Neural cell (in vitro differentiated cells): ENCODE results near the gene DLL1. TPM values are rescaled to one million over a fixed set of nuclear protein-coding genes. Genes with fewer than 3 reads are reported as not detected.

Experiments used
- H2AFZ ChIP-seq: fragments of 200-600, 300-800 bp; sonication (generic), shearing (Covaris generic); 2 replicates; pipeline ENCODE4 v1.6.0; 2014; ENCODE audit warnings: low read depth, mild to moderate bottlenecking, antibody characterized with exemption, low read length, moderate library complexity
- H3F3A ChIP-seq: fragments of 200-600 bp; shearing (Covaris generic); 2 replicates; pipeline ENCODE4 v1.6.1; 2016; ENCODE audit warnings: mild to moderate bottlenecking, moderate library complexity, mixed read lengths, antibody characterized with exemption, low read length; ENCODE audit not compliant: insufficient read depth, poor library complexity, severe bottlenecking
- H3K27ac ChIP-seq: fragments of 200-600, 300-800 bp; sonication (generic), shearing (Covaris generic); 2 replicates; pipeline ENCODE4 v1.5.1; 2014; ENCODE audit warnings: mild to moderate bottlenecking, low read length, moderate library complexity
- H3K27me3 ChIP-seq: fragments of 300-800, 200-600 bp; sonication (generic), shearing (Covaris generic); 2 replicates; pipeline ENCODE4 v1.6.0; 2014; ENCODE audit warnings: mild to moderate bottlenecking, low read depth, low read length, moderate library complexity; ENCODE audit not compliant: insufficient read depth
- H3K36me3 ChIP-seq: fragments of 300-800, 200-600 bp; sonication (generic), shearing (Covaris generic); 2 replicates; pipeline ENCODE4 v1.5.1; 2014; ENCODE audit warnings: mild to moderate bottlenecking, antibody characterized with exemption, low read length, moderate library complexity; ENCODE audit not compliant: insufficient read depth
- H3K4me2 ChIP-seq: fragments of 300-800, 200-600 bp; sonication (generic), shearing (Covaris generic); 2 replicates; pipeline ENCODE4 v1.6.0; 2014; ENCODE audit warnings: mild to moderate bottlenecking, low read length
- H3K4me3 ChIP-seq: fragments of 300-800, 200-600 bp; sonication (generic), shearing (Covaris generic); 2 replicates; pipeline ENCODE4 v1.5.1; 2014; ENCODE audit warnings: mild to moderate bottlenecking, low read length, moderate library complexity
- H3K79me2 ChIP-seq: fragments of 200-600 bp; shearing (Covaris generic); replicated peaks from 2 replicates; pipeline ENCODE4 v1.6.0; 2014; ENCODE audit warnings: mild to moderate bottlenecking, low read length, moderate library complexity; ENCODE audit not compliant: insufficient read depth
- H3K9ac ChIP-seq: fragments of 300-800, 200-600 bp; sonication (generic), shearing (Covaris generic); 2 replicates; pipeline ENCODE4 v1.6.1; 2016; ENCODE audit warnings: mild to moderate bottlenecking, low read length, mixed read lengths
- H3K9me2 ChIP-seq: fragments of 200-600 bp; shearing (Covaris generic); 2 replicates; pipeline ENCODE4 v1.6.1; 2016; ENCODE audit warnings: mild to moderate bottlenecking, low read length, mixed read lengths; ENCODE audit not compliant: insufficient read depth
- H3K9me3 ChIP-seq: fragments of 200-600, 300-800 bp; sonication (generic), shearing (Covaris generic); 2 replicates; pipeline ENCODE4 v1.6.1; 2016; ENCODE audit warnings: mild to moderate bottlenecking, mixed run types, low read length, moderate library complexity, mixed read lengths
- H4K20me1 ChIP-seq: fragments of 200-600 bp; shearing (Covaris generic); 2 replicates; pipeline ENCODE4 v1.6.1; 2016; ENCODE audit warnings: mild to moderate bottlenecking, mixed run types; ENCODE audit not compliant: insufficient read depth
- EP300 ChIP-seq: fragments of 450-650 bp; conservative IDR thresholded peaks from 2 replicates; pipeline ENCODE4 v1.6.1; 2014; ENCODE audit warnings: antibody characterized with exemption, mild to moderate bottlenecking, moderate library complexity; ENCODE audit not compliant: poor library complexity, severe bottlenecking
- EZH2 ChIP-seq: fragments of 200-600, 300-800 bp; shearing (Covaris generic), sonication (generic); IDR thresholded peaks from 2 replicates; pipeline ENCODE4 v1.6.1; 2014; ENCODE audit warnings: antibody characterized with exemption, low read length, borderline replicate concordance, mild to moderate bottlenecking; ENCODE audit not compliant: insufficient read depth, poor library complexity, severe bottlenecking
- MXI1 ChIP-seq: fragments of 450-650 bp; conservative IDR thresholded peaks from 2 replicates; pipeline ENCODE4 v1.6.1; 2014; ENCODE audit warnings: antibody characterized with exemption, mild to moderate bottlenecking; ENCODE audit not compliant: poor library complexity, severe bottlenecking
- POLR2AphosphoS5 ChIP-seq: IDR thresholded peaks from 2 replicates; pipeline ENCODE4 v1.6.1; 2012
- RAD21 ChIP-seq: fragments of 450-650 bp; conservative IDR thresholded peaks from 2 replicates; pipeline ENCODE4 v1.6.1; 2014; ENCODE audit warnings: antibody characterized with exemption, mild to moderate bottlenecking, moderate library complexity
- SMC3 ChIP-seq: fragments of 450-650 bp; conservative IDR thresholded peaks from 2 replicates; pipeline ENCODE4 v1.6.1; 2014; ENCODE audit warnings: antibody characterized with exemption, mild to moderate bottlenecking, moderate library complexity; ENCODE audit not compliant: poor library complexity
- TAF1 ChIP-seq: IDR thresholded peaks from 2 replicates; pipeline ENCODE4 v1.6.1; 2012; ENCODE audit warnings: low read depth
- polyA plus RNA-seq: library from polyadenylated mRNA; depleted of rRNA; stranded (reverse); fragments of >200 nt; gene quantifications from 2 replicates; pipeline ENCODE4 v1.2.3, GENCODE V29; 2014
- TF ChIP-seq, protein P1 (sequence below): fragments of 450-650 bp; IDR thresholded peaks from 2 replicates; pipeline ENCODE4 v1.5.1; 2014; ENCODE audit warnings: antibody characterized with exemption, mild to moderate bottlenecking, moderate library complexity; ENCODE audit not compliant: poor library complexity, severe bottlenecking
- TF ChIP-seq, protein P2 (sequence below): IDR thresholded peaks from 2 replicates; pipeline ENCODE4 v1.6.1; 2012; ENCODE audit warnings: borderline replicate concordance

DLL1 gene
- polyA plus RNA-seq, 1 donor from 2014 or later: 26.1 TPM

DNA sequence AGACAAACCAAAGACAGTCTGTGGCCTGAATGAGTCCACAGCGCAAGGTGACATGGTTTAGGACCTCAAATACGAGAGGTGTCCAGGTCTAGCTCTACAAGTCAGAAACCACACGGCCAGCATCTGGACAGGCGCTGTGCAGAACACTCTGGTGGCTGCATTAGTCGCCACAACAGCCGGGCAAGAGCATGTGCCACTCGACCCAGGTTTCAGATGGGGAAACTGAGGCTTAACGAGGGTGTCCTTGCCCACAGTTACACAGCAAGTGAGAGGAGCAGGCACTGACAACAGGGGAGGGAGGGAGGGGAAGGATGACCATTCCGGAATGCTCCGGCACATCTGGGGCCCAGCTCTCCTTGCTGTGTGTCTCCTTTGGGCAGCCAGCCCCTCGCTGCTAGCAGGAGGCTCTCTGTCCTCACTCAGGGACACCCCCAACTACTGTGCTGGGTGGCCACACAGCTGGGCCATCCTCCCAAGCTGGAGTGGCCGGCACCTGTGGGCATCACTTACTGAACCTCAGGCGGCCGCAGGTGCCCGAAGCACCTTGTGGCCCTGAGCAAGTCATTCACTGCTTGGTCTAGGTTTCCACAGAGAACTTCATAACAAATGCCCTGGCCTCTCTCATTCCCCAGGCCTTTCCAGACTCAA lies 6.6 kb downstream of the DLL1 start:
- Histone ChIP-seq H3K4me2 (no peak overlapping the region), H3K27me3 (no peaks in the 10 kb centered on the region), H4K20me1 (peaks cover 18% of the 10 kb centered on the region), H3K36me3 (no peaks in the 10 kb centered on the region), H3K4me3 (no peak overlapping the region), H3K9ac (no peak overlapping the region), H3K9me2 (no peaks in the 10 kb centered on the region), H3K27ac (no peak overlapping the region), H3K9me3 (no peaks in the 10 kb centered on the region), H2AFZ (no peak overlapping the region), H3K79me2 (peaks cover 39% of the 10 kb centered on the region), H3F3A (no peaks in the 10 kb centered on the region)
- TF ChIP-seq, protein P1, sequence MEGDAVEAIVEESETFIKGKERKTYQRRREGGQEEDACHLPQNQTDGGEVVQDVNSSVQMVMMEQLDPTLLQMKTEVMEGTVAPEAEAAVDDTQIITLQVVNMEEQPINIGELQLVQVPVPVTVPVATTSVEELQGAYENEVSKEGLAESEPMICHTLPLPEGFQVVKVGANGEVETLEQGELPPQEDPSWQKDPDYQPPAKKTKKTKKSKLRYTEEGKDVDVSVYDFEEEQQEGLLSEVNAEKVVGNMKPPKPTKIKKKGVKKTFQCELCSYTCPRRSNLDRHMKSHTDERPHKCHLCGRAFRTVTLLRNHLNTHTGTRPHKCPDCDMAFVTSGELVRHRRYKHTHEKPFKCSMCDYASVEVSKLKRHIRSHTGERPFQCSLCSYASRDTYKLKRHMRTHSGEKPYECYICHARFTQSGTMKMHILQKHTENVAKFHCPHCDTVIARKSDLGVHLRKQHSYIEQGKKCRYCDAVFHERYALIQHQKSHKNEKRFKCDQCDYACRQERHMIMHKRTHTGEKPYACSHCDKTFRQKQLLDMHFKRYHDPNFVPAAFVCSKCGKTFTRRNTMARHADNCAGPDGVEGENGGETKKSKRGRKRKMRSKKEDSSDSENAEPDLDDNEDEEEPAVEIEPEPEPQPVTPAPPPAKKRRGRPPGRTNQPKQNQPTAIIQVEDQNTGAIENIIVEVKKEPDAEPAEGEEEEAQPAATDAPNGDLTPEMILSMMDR: no peak
- TF ChIP-seq, protein P2, sequence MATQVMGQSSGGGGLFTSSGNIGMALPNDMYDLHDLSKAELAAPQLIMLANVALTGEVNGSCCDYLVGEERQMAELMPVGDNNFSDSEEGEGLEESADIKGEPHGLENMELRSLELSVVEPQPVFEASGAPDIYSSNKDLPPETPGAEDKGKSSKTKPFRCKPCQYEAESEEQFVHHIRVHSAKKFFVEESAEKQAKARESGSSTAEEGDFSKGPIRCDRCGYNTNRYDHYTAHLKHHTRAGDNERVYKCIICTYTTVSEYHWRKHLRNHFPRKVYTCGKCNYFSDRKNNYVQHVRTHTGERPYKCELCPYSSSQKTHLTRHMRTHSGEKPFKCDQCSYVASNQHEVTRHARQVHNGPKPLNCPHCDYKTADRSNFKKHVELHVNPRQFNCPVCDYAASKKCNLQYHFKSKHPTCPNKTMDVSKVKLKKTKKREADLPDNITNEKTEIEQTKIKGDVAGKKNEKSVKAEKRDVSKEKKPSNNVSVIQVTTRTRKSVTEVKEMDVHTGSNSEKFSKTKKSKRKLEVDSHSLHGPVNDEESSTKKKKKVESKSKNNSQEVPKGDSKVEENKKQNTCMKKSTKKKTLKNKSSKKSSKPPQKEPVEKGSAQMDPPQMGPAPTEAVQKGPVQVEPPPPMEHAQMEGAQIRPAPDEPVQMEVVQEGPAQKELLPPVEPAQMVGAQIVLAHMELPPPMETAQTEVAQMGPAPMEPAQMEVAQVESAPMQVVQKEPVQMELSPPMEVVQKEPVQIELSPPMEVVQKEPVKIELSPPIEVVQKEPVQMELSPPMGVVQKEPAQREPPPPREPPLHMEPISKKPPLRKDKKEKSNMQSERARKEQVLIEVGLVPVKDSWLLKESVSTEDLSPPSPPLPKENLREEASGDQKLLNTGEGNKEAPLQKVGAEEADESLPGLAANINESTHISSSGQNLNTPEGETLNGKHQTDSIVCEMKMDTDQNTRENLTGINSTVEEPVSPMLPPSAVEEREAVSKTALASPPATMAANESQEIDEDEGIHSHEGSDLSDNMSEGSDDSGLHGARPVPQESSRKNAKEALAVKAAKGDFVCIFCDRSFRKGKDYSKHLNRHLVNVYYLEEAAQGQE: no peak
- TF ChIP-seq SMC3 (no peak), EZH2 (no peak), EP300 (no peak), MXI1 (no peak), POLR2AphosphoS5 (no peak), RAD21 (no peak), TAF1 (no peak)

DNA sequence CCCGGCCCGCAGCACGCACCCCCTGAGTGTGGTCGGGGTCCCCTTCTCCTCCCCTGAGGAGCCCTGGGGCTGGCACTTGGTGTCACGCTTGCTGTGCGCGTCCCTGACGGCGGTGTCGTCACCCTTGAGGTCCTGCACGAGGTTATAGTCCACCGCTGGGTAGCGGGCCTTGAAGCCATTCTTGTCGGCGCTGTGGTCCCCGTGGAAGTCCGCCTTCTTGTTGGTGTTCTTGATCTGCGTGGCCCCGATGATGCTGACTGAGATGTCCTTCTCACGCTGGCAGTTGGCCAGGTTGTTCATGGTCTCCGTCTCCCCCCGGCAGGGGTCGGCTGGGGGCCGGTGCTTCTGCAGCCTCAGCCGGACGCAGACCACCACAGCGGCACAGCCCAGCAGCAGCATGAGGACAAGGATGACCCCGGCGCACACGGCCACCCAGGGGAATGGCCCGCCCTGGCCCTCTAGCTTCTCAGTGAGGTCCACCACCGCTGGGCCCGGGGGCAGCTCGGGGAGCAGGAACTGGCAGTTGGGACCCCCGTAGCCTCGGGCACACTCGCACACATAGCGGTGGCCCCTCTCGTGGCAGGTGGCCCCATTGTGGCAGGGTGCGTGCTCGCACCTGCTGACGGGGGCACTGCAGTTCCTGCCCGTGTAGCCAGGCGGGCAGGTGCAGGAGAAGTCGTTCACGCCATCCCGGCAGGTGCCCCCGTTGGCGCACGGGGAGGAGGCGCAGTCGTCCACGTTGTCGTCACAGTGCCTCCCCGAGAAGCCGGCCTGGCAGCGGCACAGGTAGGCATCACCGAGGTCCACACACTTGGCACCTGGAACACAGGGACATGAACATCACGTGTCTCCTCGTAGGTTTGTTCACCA lies 7.4 kb downstream of the DLL1 start:
- Histone ChIP-seq H3K27me3 (no peaks in the 10 kb centered on the region), H4K20me1 (peaks cover 11% of the 10 kb centered on the region), H3K9ac (no peak overlapping the region), H3K9me2 (no peaks in the 10 kb centered on the region), H3K27ac (no peak overlapping the region), H3K4me3 (no peak overlapping the region), H3K79me2 (peaks cover 33% of the 10 kb centered on the region), H2AFZ (no peak overlapping the region), H3K36me3 (no peaks in the 10 kb centered on the region), H3K4me2 (no peak overlapping the region), H3F3A (no peaks in the 10 kb centered on the region), H3K9me3 (no peaks in the 10 kb centered on the region)
- TF ChIP-seq, protein P2: no peak
- TF ChIP-seq RAD21 (no peak), TAF1 (no peak), EP300 (no peak), EZH2 (no peak), SMC3 (no peak), MXI1 (no peak), POLR2AphosphoS5 (no peak)
- TF ChIP-seq, protein P1: no peak
